ENCODE measurements around the gene MCRIP1. TPM values are rescaled to one million over a fixed set of nuclear protein-coding genes. Genes with fewer than 3 reads are reported as not detected.
A peak's percentile ranks its signal among the peaks of the same experiment; 100 is the strongest.

The MCRIP1 gene
- total RNA-seq, 3 donors from 2014 or later (not counting 1 experiment from before 2014, with no cell fraction given): 81.1 to 95.5 (median 84.2) TPM

DNA sequence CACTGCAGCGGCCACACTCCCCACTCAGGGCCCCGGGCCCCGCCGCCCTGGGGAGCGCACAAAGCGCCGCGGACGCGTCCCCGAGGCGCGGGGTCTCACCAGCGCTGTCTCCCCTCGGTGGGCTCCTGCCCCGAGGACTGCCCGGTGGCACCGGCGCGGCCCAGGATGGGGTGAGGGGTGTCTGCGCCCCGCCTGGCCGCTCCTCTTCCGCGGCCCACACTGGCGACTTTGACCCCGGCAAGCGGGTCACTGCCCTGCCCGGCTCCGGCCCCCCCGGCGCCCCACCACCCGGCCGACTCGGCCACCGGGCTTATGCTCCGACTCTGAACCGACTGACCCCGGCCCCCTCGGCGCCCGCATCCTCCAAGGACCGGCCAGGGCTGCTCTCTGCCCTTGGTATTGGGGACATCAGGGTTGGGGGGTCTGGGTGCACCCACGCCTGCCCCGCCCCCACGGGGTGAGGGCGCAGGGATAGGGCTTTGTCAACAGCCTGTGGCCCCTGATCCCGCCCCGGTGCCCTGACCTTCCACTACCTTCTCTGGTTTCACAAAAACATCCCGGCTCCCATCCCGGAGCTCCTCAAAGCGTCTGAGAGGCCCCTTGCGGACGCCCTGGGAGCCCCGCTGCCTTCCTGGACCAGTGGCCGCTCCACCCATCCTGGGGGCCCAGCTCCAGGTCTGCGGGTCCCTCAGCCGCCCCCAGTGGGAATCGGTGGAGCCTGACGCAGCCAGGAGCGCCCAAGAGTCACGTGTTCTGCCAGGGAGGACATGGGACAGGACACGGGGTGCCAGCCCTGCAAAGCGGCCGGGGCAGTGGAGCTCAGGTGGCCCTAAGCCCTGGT is 28.3 kb downstream of the MCRIP1 start:
- DNase-seq: no peak
- no peaks in the 10 kb centered on the region for H3K36me3 Mint-ChIP-seq
- Histone ChIP-seq H3K9me3 (ENCODE audit: control insufficient read depth, insufficient read depth, low read length) (no peaks in the 10 kb centered on the region), H3K4me3 (ENCODE audit: low read length) (no peak overlapping the region), H3K4me1 (ENCODE audit: control insufficient read depth, insufficient read depth, low read length) (no peaks in the 10 kb centered on the region), H3K27me3 (ENCODE audit: control insufficient read depth, insufficient read depth, low read length) (peaks cover 17% of the 10 kb centered on the region), H3K27ac (ENCODE audit: low read length) (no peak overlapping the region), H3K36me3 (ENCODE audit: control insufficient read depth, insufficient read depth, low read length) (no peaks in the 10 kb centered on the region)
- H3K9me3 Mint-ChIP-seq: no peaks in the 10 kb centered on the region
- WGBS (ENCODE audit: insufficient coverage): 7% methylated on average over 63 of the region's 65 CpGs
- H3K4me1 Mint-ChIP-seq: peaks cover 0 to 4% of the 10 kb centered on the region in 2 donors
- no peak for ATAC-seq
- H3K27ac Mint-ChIP-seq: no peak overlapping the region
- H3K27me3 Mint-ChIP-seq (ENCODE audit: low read depth in 2 of 2): peaks cover 25 to 41% of the 10 kb centered on the region in 2 donors
- H3K4me3 Mint-ChIP-seq: no peak overlapping the region
- TF ChIP-seq, protein P1, sequence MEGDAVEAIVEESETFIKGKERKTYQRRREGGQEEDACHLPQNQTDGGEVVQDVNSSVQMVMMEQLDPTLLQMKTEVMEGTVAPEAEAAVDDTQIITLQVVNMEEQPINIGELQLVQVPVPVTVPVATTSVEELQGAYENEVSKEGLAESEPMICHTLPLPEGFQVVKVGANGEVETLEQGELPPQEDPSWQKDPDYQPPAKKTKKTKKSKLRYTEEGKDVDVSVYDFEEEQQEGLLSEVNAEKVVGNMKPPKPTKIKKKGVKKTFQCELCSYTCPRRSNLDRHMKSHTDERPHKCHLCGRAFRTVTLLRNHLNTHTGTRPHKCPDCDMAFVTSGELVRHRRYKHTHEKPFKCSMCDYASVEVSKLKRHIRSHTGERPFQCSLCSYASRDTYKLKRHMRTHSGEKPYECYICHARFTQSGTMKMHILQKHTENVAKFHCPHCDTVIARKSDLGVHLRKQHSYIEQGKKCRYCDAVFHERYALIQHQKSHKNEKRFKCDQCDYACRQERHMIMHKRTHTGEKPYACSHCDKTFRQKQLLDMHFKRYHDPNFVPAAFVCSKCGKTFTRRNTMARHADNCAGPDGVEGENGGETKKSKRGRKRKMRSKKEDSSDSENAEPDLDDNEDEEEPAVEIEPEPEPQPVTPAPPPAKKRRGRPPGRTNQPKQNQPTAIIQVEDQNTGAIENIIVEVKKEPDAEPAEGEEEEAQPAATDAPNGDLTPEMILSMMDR (IDR thresholded peaks at IDR 0.05): no peak
- intact Hi-C loops (cut with micrococcal nuclease): no loop called here

DNA sequence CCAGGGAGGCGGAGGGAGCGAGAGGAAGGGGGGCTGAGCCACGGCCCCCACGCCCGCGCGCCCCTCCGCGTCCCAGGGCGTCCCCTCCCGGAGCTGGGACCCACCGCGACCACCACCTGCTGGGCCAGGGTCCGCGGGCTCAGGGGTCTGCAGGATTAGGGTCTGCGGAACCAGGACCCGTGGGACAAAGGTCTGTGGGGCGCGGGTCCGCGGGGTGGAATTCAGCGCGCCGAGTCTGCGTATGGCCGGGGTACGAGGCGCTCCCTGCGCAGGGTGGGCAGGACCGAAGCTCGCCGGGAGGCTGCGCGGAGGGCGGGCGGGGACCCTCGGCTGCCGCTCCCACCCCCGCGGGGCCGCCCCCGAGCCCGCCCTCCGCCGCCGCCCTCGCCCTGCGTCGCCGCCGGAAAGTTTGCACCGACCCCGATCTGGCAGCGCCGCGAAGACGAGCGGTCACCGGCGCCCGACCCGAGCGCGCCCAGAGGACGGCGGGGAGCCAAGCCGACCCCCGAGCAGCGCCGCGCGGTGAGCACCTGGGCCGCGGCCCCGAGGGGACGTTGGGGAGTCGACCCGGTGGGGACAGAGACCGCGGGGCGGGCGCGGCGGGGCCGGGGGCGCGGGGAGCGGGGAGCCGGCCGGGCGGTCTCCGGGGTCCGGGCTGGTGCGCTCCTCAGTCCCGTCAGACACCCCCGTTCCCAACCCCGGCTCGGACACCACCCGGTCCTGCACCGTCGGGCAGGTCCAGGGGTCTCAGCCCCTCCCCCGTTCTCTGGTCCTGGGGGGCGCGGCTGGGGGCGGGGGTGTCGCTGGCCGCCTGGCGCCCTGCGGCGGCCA is 29.1 kb downstream of the MCRIP1 start, which contains the start of gene GCGR:
Gene GCGR, plus strand, starts transcription at position 423 of the 831 bp plus-strand sequence. CDS start 4,869 bp downstream, outside the sequence.
- Histone ChIP-seq H3K36me3 (ENCODE audit: control insufficient read depth, insufficient read depth, low read length) (no peaks in the 10 kb centered on the region), H3K4me3 (ENCODE audit: low read length) (no peak within 1 kb of the TSS), H3K4me1 (ENCODE audit: control insufficient read depth, insufficient read depth, low read length) (no peaks in the 10 kb centered on the region), H3K27ac (ENCODE audit: low read length) (no peak within 1 kb of the TSS), H3K9me3 (ENCODE audit: control insufficient read depth, insufficient read depth, low read length) (no peaks in the 10 kb centered on the region), H3K27me3 (ENCODE audit: control insufficient read depth, insufficient read depth, low read length) (peaks cover 17% of the 10 kb centered on the region)
- Mint-ChIP-seq H3K9me3 (no peaks in the 10 kb centered on the region), H3K27me3 (ENCODE audit: low read depth in 2 of 2) (peaks cover 25 to 34% of the 10 kb centered on the region in 2 donors), H3K4me3 (no peak within 1 kb of the TSS), H3K4me1 (peaks cover 0 to 4% of the 10 kb centered on the region in 2 donors), H3K27ac (no peak within 1 kb of the TSS), H3K36me3 (no peaks in the 10 kb centered on the region)
- DNase-seq (no peak), ATAC-seq (no peak)
- intact Hi-C loops (cut with micrococcal nuclease): no loop called here
- TF ChIP-seq, protein P1 (IDR thresholded peaks at IDR 0.05): no peak
- 3% methylated on average over 110 of the region's 110 CpGs for WGBS (ENCODE audit: insufficient coverage)

DNA sequence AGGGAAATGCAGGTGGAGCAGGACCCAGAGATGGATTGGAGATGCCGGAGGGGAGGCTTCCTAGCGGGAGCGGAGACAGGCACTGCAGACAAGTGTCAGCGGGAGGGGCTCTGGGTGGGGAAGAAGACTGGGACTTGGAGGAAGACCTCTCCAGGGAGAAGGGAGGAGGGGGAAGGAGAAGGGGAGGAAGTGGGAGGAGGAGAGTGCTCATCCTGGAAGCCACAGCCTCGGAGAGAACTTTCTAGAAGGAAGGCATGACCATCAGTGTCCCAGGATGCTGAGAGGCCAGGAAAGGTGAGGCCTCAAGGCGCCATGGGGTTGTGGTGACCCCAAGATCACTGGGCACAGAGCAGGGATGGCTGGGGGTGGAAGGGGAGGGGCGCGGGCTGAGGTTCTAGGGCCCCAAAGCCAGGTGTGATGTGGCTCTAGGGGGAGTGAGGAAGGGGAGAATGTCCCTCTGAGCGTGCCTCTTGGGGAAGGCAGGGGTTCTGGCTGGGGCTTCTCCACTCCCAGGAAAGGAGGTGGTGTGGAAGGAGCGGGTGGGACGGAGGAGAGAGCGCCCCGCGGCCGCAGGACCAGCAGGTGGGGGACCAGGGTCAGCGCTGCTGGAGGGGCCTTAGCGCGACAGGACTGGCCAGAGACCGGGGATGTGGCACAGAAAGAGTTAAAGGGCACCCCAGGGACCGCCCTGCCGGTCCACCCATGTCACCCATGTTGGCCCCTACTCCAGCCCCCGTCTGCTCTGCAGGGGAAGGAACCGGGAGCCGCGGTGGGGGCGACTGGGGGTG is 30.0 kb downstream of the MCRIP1 start:
- TF ChIP-seq, protein P1 (IDR thresholded peaks at IDR 0.05): no peak
- Histone ChIP-seq H3K4me1 (ENCODE audit: control insufficient read depth, insufficient read depth, low read length) (no peaks in the 10 kb centered on the region), H3K27ac (ENCODE audit: low read length) (no peak overlapping the region), H3K27me3 (ENCODE audit: control insufficient read depth, insufficient read depth, low read length) (peaks cover 17% of the 10 kb centered on the region), H3K36me3 (ENCODE audit: control insufficient read depth, insufficient read depth, low read length) (no peaks in the 10 kb centered on the region), H3K4me3 (ENCODE audit: low read length) (no peak overlapping the region), H3K9me3 (ENCODE audit: control insufficient read depth, insufficient read depth, low read length) (no peaks in the 10 kb centered on the region)
- H3K4me1 Mint-ChIP-seq: peaks cover 0 to 4% of the 10 kb centered on the region in 2 donors
- peak overlapping the region; percentile 25 for H3K4me3 Mint-ChIP-seq
- no peak overlapping the region for H3K27ac Mint-ChIP-seq
- WGBS (ENCODE audit: insufficient coverage): 32% methylated on average over 26 of the region's 26 CpGs
- H3K27me3 Mint-ChIP-seq (ENCODE audit: low read depth in 2 of 2): peaks cover 25 to 34% of the 10 kb centered on the region in 2 donors
- no peaks in the 10 kb centered on the region for H3K9me3 Mint-ChIP-seq
- ATAC-seq (no peak), DNase-seq (no peak)
- intact Hi-C loops (cut with micrococcal nuclease): no loop called here
- H3K36me3 Mint-ChIP-seq: no peaks in the 10 kb centered on the region

All from natural killer cell (primary cell).